ENCODE data around the gene AOX1.

DNA sequence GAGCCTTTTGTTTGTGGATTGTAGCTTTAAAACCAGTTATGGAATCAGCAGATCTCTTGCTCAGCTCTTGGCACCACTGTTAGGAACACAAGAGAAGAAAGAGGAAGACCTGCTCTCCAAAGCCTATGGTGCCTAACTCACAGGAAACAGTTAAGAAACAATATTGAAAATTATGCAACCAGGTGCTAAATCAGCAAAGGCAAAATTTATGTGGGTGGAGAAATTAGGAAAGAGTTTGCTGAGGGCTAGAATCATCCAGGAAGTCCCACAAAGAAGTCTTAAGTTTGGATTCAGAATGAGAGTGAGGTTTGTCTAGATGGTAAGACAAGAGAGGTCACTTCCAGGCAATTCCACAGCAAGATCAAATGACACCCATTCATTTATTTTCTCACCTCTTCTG is 49.4 kb downstream of the AOX1 start:
- TF ChIP-seq, protein P1, sequence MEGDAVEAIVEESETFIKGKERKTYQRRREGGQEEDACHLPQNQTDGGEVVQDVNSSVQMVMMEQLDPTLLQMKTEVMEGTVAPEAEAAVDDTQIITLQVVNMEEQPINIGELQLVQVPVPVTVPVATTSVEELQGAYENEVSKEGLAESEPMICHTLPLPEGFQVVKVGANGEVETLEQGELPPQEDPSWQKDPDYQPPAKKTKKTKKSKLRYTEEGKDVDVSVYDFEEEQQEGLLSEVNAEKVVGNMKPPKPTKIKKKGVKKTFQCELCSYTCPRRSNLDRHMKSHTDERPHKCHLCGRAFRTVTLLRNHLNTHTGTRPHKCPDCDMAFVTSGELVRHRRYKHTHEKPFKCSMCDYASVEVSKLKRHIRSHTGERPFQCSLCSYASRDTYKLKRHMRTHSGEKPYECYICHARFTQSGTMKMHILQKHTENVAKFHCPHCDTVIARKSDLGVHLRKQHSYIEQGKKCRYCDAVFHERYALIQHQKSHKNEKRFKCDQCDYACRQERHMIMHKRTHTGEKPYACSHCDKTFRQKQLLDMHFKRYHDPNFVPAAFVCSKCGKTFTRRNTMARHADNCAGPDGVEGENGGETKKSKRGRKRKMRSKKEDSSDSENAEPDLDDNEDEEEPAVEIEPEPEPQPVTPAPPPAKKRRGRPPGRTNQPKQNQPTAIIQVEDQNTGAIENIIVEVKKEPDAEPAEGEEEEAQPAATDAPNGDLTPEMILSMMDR (IDR thresholded peaks at IDR 0.05): no peak
- TF ChIP-seq EZH2 (IDR thresholded peaks at IDR 0.05; ENCODE audit: borderline replicate concordance, insufficient read depth, low read depth, low read length, poor library complexity, severe bottlenecking): no peak

Data from B cell (primary cell).